ENCODE results near the gene ABR. TPM values are rescaled to one million over a fixed set of nuclear protein-coding genes. Genes with fewer than 3 reads are reported as not detected.

The ABR gene
- total RNA-seq, 1 donor: 156 TPM

- no peaks in the 10 kb centered on the region for H3K9me3 ChIP-seq (ENCODE audit: low read depth, low read length)
- H2AFZ ChIP-seq (ENCODE audit: low read length): no peak overlapping the region
- no peak overlapping the region for H3K4me3 ChIP-seq (ENCODE audit: insufficient read depth, low read length)
- peaks cover 5% of the 10 kb centered on the region for H3K4me1 ChIP-seq (ENCODE audit: insufficient read depth, low read length)
- H4K20me1 ChIP-seq (ENCODE audit: insufficient read depth, low read length): peaks cover 2% of the 10 kb centered on the region
- H3K36me3 ChIP-seq (ENCODE audit: insufficient read depth, low read length): no peaks in the 10 kb centered on the region
- H3K79me2 ChIP-seq (ENCODE audit: insufficient read depth, low read length): peaks cover 10% of the 10 kb centered on the region
- no peak for TF ChIP-seq CTCF (IDR thresholded peaks at IDR 0.05; ENCODE audit: extremely low read depth, low read depth, low read length)
- no peaks in the 10 kb centered on the region for H3K27me3 ChIP-seq (ENCODE audit: insufficient read depth, low read length)
- peak; percentile 41 for DNase-seq (ENCODE audit: insufficient read length, low spot score, missing footprints)
- H3K27ac ChIP-seq (ENCODE audit: low read depth, low read length): no peak overlapping the region
- no peak overlapping the region for H3K4me2 ChIP-seq (ENCODE audit: insufficient read depth, low read length)
Observed at GRCh38 chr17:992933-993332, 186.8 kb downstream of the ABR start.

- H3K79me2 ChIP-seq (ENCODE audit: insufficient read depth, low read length): no peaks in the 10 kb centered on the region
- H4K20me1 ChIP-seq (ENCODE audit: insufficient read depth, low read length): no peaks in the 10 kb centered on the region
- H2AFZ ChIP-seq (ENCODE audit: low read length): no peak overlapping the region
- no peaks in the 10 kb centered on the region for H3K36me3 ChIP-seq (ENCODE audit: insufficient read depth, low read length)
- no peak overlapping the region for H3K4me3 ChIP-seq (ENCODE audit: insufficient read depth, low read length)
- no peak for TF ChIP-seq CTCF (IDR thresholded peaks at IDR 0.05; ENCODE audit: extremely low read depth, low read depth, low read length)
- H3K9me3 ChIP-seq (ENCODE audit: low read depth, low read length): no peaks in the 10 kb centered on the region
- H3K27ac ChIP-seq (ENCODE audit: low read depth, low read length): no peak overlapping the region
- H3K27me3 ChIP-seq (ENCODE audit: insufficient read depth, low read length): no peaks in the 10 kb centered on the region
- no peaks in the 10 kb centered on the region for H3K4me1 ChIP-seq (ENCODE audit: insufficient read depth, low read length)
- DNase-seq (ENCODE audit: insufficient read length, low spot score, missing footprints): no peak
- no peak overlapping the region for H3K4me2 ChIP-seq (ENCODE audit: insufficient read depth, low read length)
Observed at GRCh38 chr17:988561-988960, 191.2 kb downstream of the ABR start.

GRCh38 chr17:987931-988330, 191.8 kb downstream of the ABR start:
- Histone ChIP-seq H3K9me3 (ENCODE audit: low read depth, low read length) (no peaks in the 10 kb centered on the region), H4K20me1 (ENCODE audit: insufficient read depth, low read length) (no peaks in the 10 kb centered on the region), H3K4me3 (ENCODE audit: insufficient read depth, low read length) (no peak overlapping the region), H3K27me3 (ENCODE audit: insufficient read depth, low read length) (no peaks in the 10 kb centered on the region), H3K4me2 (ENCODE audit: insufficient read depth, low read length) (no peak overlapping the region), H3K4me1 (ENCODE audit: insufficient read depth, low read length) (no peaks in the 10 kb centered on the region), H3K79me2 (ENCODE audit: insufficient read depth, low read length) (no peaks in the 10 kb centered on the region), H2AFZ (ENCODE audit: low read length) (no peak overlapping the region), H3K36me3 (ENCODE audit: insufficient read depth, low read length) (no peaks in the 10 kb centered on the region), H3K27ac (ENCODE audit: low read depth, low read length) (no peak overlapping the region)
- no peak for TF ChIP-seq CTCF (IDR thresholded peaks at IDR 0.05; ENCODE audit: extremely low read depth, low read depth, low read length)
- DNase-seq (ENCODE audit: insufficient read length, low spot score, missing footprints): no peak

GRCh38 chr17:986322-986929, 193.4 kb downstream of the ABR start:
- no peaks in the 10 kb centered on the region for H3K9me3 ChIP-seq (ENCODE audit: low read depth, low read length)
- no peak overlapping the region for H3K4me2 ChIP-seq (ENCODE audit: insufficient read depth, low read length)
- H3K4me3 ChIP-seq (ENCODE audit: insufficient read depth, low read length): no peak overlapping the region
- no peaks in the 10 kb centered on the region for H3K4me1 ChIP-seq (ENCODE audit: insufficient read depth, low read length)
- H3K36me3 ChIP-seq (ENCODE audit: insufficient read depth, low read length): no peaks in the 10 kb centered on the region
- no peak for TF ChIP-seq CTCF (IDR thresholded peaks at IDR 0.05; ENCODE audit: extremely low read depth, low read depth, low read length)
- H3K27me3 ChIP-seq (ENCODE audit: insufficient read depth, low read length): no peaks in the 10 kb centered on the region
- no peaks in the 10 kb centered on the region for H4K20me1 ChIP-seq (ENCODE audit: insufficient read depth, low read length)
- H2AFZ ChIP-seq (ENCODE audit: low read length): no peak overlapping the region
- no peaks in the 10 kb centered on the region for H3K79me2 ChIP-seq (ENCODE audit: insufficient read depth, low read length)
- H3K27ac ChIP-seq (ENCODE audit: low read depth, low read length): no peak overlapping the region
- no peak for DNase-seq (ENCODE audit: insufficient read length, low spot score, missing footprints)
